OCI-M1 (cell line): Measurements from ENCODE around the gene DNM3.

Experiments
- DNase-seq: peaks from one replicate; lab custom pipeline; 2025; lab: John Stamatoyannopoulos, UW

DNM3 gene

DNA sequence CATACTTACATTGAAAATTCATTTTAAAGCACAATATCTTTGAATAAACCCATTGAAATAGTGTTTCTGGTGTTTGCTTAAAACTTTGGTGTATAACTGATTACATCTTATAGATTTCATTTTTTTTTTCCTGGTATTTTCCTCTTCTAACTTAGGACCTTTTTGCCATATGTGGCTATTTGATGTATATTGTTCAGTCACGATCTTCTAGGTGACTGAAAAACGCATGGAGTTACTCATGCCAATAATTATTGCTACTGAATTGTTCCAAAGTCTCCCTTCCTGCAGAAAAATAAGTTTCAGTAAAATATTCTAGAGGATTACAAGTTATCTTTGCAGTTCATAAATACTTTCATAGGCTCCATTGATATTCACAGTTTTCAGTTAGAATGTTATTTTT, 556.3 kb downstream of the DNM3 start:
- DNase-seq: no peak

DNA sequence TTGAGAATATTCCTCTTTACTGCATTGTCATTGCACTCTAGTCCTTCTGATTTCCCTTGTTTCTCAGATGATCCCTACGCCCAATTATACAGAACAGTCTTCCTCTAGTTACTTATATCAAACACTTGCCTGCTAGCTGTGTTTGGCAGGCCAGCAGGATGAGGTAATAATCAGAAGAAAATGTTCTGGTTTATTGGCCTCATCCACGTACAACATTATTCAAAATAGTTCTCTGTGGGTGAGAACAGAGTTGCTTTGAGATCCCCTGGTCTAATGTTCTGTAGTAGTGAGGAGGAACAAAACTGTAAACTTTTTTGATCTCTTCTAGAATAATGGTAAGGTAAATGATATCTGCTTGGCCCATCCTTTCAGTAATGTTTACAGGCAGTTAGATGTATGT, 556.9 kb downstream of the DNM3 start:
- no peak for DNase-seq

- peak; percentile 39 for DNase-seq
Measured at GRCh38 chr1:172398970-172399755, 557.9 kb downstream of the DNM3 start.

- DNase-seq: no peak
Measured at GRCh38 chr1:172399756-172400721, 558.7 kb downstream of the DNM3 start.

DNA sequence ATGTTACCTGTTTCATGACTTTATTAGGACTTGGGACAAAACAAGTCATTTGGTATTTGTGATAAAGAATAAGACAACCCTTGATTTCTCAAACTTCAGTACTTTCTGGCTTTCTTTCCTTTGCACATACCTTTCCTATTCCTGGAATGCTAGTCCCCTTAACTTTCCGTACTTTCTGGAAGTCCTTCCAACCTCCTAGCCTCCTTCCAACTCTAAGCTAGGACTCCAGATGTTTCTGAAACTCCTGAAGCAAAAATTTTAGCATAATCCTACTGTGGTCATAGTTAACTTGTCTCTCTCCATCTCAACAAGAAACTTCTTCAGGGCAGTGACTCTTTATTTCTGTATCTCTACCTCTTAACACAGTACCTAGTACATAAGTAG, 559.4 kb downstream of the DNM3 start:
- DNase-seq: no peak

DNA sequence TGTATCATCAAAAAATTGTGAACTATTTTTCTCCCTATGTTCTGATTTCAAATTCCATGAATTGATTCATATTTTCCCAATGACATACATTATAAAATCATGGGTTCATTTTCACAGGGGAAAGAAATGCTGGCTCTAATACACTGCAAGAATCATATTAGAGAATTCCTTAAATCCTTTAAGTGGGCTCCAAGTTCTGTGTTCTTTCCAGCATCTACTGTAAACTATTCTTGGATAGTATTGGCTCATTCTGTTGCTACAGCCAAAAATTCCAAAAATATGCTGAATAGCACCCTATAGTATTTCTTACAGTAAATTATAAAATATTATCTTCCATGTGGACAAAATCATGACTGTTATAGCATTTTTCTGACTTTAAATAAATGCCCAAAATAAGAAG, 560.2 kb downstream of the DNM3 start:
- no peak for DNase-seq

DNA sequence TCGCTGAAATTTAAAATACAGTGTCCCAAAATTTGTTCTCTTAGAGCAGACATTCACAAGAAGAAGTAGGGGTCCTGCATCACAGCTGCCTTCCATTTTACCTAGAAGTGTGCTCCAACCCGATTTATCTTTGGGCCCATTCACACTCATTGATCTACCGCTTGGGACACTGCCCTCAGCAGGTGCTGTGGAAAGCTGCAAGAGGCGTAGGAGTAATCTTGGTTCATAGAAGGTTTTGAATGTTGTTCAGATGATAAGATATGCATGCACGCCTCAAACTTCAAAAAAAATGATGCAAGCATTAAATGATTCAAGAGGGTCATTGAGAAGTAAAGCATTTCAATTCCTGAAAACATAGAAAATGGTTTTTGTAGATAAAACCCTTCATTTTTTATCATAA, 560.6 kb downstream of the DNM3 start:
- peak; percentile 95 for DNase-seq

GRCh38 chr1:172402878-172403569, 561.7 kb downstream of the DNM3 start:
- peak; percentile 38 for DNase-seq

- DNase-seq: no peak
Measured at GRCh38 chr1:172404121-172404520, 562.8 kb downstream of the DNM3 start.

DNA sequence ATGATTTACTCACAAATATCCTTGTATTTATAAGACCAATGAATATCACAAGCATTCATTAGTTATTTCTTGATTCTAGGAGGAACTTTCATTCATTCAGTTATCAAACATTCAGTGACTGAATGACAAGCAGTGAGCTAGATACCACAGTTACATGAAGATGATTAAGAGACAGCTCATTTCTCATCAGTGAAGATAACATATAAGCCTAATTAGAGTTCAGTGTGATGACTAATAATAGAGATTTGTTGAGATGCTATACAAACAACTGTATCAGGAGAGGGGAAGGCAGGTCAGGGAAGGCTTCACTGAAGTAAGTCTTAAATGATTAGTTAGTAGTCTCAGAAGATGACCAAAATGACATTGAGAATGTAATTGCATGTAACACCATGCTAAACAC, 564.6 kb downstream of the DNM3 start:
- no peak for DNase-seq

GRCh38 chr1:172406968-172407367, 565.7 kb downstream of the DNM3 start:
- no peak for DNase-seq

GRCh38 chr1:172408958-172409357, 567.7 kb downstream of the DNM3 start:
- no peak for DNase-seq

DNA sequence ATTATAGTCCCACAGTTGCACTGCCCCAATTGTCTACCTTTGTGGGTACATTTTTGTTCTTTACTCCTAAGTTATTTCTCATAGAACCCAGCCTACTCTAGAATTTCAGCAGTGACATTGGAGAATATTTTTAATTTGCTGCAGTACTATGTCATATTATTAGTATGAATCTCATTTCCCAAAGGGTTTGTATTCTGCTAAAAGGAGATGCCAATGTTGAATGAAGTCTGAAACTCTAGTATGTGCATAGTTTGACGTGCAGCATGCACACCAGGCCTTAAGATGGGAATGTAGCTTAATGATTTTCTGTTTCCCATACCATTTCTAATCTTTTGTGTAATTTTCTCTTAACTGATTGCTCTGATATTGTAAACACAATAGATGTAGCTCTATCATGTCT, 568.7 kb downstream of the DNM3 start:
- no peak for DNase-seq

- no peak for DNase-seq
Measured at GRCh38 chr1:172411791-172412338, 570.6 kb downstream of the DNM3 start.

DNA sequence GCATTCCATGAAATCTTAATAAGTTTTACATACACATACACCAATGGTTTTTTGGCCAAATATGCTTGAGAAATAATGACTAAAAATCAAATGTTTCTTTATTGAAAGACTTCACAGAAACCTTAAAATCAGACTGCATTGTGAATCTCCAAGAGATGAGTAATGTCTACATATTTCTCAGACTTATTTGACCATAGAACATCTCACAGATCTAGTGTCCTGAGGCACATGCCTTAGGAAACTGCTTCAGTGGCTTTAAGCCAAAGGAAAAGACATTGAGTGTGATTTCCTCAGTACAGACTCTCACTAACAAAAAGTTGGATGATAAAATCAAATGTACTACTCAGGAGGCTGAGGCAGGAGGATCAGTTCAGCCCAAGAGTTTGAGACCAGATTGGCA, 573.0 kb downstream of the DNM3 start:
- no peak for DNase-seq

DNA sequence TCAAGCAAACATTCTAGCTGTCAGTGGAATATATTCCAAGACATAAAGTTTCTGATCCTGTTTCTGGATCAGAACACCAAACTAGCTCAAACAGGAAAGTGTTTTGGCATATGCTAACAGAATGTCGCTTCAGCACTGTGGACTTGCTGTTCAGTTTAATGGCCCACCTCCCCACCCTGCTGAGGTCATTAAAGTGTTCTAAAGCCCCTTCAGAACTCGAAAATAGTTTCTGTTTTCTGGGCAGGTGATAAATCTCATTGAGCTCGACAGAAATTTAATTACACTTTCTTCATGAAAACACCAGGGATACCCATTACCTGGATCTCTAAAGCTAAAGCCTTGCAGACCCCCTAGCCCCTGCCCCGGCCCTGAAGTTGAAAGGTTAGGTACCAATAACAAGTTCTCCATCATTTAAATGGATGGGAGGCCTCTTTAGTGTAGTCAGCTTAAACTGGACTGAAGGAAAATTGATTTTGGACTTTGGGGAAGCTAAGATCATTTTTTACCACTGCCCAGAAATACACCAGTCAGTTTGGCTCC, 575.3 kb downstream of the DNM3 start:
- DNase-seq: no peak

DNA sequence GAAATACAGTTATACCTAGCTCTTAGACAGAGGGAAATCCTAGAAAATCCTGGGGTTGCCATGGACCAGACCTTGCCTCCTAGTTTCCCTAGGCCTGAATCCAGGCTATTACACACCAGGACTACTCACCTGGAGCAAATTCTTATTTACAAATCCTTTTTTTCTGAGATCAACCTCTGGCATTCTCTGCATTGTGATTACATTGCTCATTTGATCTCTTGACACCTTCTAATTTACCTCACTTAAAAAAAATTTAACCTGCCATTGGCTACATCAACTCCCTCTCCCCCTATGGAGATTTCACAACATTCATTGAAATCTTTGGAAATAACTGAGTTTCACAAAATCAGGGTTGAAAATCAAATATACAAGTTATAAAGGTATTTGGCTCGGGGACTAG, 576.3 kb downstream of the DNM3 start:
- no peak for DNase-seq

DNA sequence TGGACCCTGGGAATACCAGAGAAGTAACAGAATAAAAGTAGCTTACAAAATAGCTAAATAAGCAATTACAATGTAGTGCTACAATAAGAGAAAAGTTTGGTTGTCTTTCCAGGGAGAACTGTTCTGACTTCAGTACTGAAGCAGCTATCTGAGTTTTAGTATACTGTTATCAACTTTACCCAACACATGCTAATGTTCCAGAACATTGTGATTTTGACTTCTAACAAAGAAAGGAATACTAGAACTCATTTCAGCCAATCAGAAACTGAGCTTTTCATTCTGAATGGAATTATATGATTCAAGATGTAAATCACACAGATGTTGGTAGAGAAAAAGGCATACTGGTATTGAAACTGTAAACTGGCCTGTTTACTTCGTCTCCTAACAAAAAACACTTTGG, 579.1 kb downstream of the DNM3 start, which contains the start of gene C1orf105:
TSS of gene C1orf105 (plus strand) at position 301 of the 400 bp plus-strand sequence. CDS start 201 bp downstream, outside the sequence.
- DNase-seq: no peak

GRCh38 chr1:172421974-172422604, 580.8 kb downstream of the DNM3 start:
- no peak for DNase-seq

- no peak for DNase-seq
Measured at GRCh38 chr1:172423336-172423735, 582.0 kb downstream of the DNM3 start.

DNA sequence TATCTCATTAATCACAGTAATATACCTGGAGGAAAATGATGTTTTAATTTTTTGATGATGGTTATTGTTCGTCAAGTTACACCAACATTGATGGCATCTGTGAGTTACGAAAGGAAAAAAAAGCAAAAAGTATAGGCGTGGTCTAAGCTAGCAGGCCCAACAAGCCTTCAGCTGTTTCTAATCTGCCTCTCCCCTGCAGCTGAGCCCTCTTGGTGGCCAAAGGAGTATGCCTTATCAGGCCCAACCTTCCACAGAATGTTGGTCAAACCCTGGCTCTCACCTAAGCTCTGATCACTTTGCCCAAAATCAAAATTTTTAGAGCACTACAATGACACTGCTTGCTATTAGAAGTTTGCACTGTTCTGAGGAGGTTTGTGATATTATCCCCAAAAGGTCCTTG, 584.0 kb downstream of the DNM3 start:
- peak; percentile 49 for DNase-seq
